ENCODE measurements around the gene ANXA10. TPM values are rescaled to one million over a fixed set of nuclear protein-coding genes. Genes with fewer than 3 reads are reported as not detected.
"Not testable (repeated sequence)": the region's sequence is repeated elsewhere in the genome, so short reads cannot be mapped to it uniquely, and the experiment has no call there.

Gene ANXA10
- total RNA-seq, 2 experiments from 2014 or later: not detected

DNA sequence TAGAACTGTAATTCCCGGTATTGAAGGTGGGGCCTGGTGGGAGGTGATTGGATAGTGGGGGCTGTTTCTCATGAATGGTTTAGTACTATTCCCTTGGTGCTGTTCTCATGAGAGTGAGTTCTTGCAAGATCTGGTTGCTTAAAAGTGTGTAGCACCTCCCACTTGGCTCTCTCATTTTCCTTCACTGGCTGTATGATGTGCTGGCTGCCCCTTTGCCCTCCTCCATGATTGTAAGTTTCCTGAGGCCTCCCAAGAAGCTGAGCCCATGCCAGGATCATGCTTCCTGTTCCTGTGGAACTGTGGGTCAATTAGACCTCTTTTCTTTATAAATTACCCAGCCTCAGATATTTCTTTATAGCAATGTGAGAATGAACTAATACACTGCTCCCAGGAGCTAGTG, 8.7 kb downstream of the ANXA10 start:
- Histone ChIP-seq H3K27ac (ENCODE audit: low read depth, low read length, poor library complexity, severe bottlenecking) (no peak overlapping the region), H3K36me3 (ENCODE audit: insufficient read depth, low read length) (no peaks in the 10 kb centered on the region), H2AFZ (ENCODE audit: low read length) (no peak overlapping the region), H3K9me2 (ENCODE audit: insufficient read depth, low read length) (no peaks in the 10 kb centered on the region), H3K79me2 (ENCODE audit: insufficient read depth, low read depth, low read length) (no peaks in the 10 kb centered on the region), H3K4me3 (ENCODE audit: low read depth, low read length, poor library complexity, severe bottlenecking) (no peak overlapping the region), H3K4me2 (ENCODE audit: low read length) (no peak overlapping the region), H4K20me1 (ENCODE audit: insufficient read depth, low read length) (no peaks in the 10 kb centered on the region), H3K4me1 (ENCODE audit: insufficient read depth, low read length, poor library complexity, severe bottlenecking) (no peaks in the 10 kb centered on the region), H3K9me3 (ENCODE audit: low read length) (no peaks in the 10 kb centered on the region)
- intact Hi-C loops (cut with micrococcal nuclease; ENCODE audit: unreplicated experiment): no loop called here
- TF ChIP-seq EZH2phosphoT487 (IDR thresholded peaks at IDR 0.05; ENCODE audit: borderline replicate concordance, low read depth, low read length): no peak
- TF ChIP-seq CTCF (conservative IDR thresholded peaks at IDR 0.05; ENCODE audit: low read length): no peak
- POLR2A ChIA-PET: no interaction called here
- no TSS peak for BruUV-seq (replicated peaks)
- DNase-seq (ENCODE audit: low spot score): no peak
- CTCF ChIA-PET (ENCODE audit: unreplicated experiment): no interaction called here

- Histone ChIP-seq H3K4me2 (ENCODE audit: low read length) (no peak overlapping the region), H3K79me2 (ENCODE audit: insufficient read depth, low read depth, low read length) (no peaks in the 10 kb centered on the region), H3K9me3 (ENCODE audit: low read length) (no peaks in the 10 kb centered on the region), H3K4me1 (ENCODE audit: insufficient read depth, low read length, poor library complexity, severe bottlenecking) (no peaks in the 10 kb centered on the region), H3K27ac (ENCODE audit: low read depth, low read length, poor library complexity, severe bottlenecking) (no peak overlapping the region), H3K36me3 (ENCODE audit: insufficient read depth, low read length) (no peaks in the 10 kb centered on the region), H2AFZ (ENCODE audit: low read length) (no peak overlapping the region), H3K4me3 (ENCODE audit: low read depth, low read length, poor library complexity, severe bottlenecking) (no peak overlapping the region), H4K20me1 (ENCODE audit: insufficient read depth, low read length) (no peaks in the 10 kb centered on the region), H3K9me2 (ENCODE audit: insufficient read depth, low read length) (no peaks in the 10 kb centered on the region)
- POLR2A ChIA-PET: no interaction called here
- BruUV-seq (replicated peaks): no TSS peak
- CTCF ChIA-PET (ENCODE audit: unreplicated experiment): no interaction called here
- intact Hi-C loops (cut with micrococcal nuclease; ENCODE audit: unreplicated experiment): no loop called here
- TF ChIP-seq EZH2phosphoT487 (IDR thresholded peaks at IDR 0.05; ENCODE audit: borderline replicate concordance, low read depth, low read length) (no peak), CTCF (conservative IDR thresholded peaks at IDR 0.05; ENCODE audit: low read length) (no peak)
- DNase-seq (ENCODE audit: low spot score): no peak
These were observed 10.1 kb downstream of the ANXA10 start for GRCh38 chr4:168102403-168102802.

DNA sequence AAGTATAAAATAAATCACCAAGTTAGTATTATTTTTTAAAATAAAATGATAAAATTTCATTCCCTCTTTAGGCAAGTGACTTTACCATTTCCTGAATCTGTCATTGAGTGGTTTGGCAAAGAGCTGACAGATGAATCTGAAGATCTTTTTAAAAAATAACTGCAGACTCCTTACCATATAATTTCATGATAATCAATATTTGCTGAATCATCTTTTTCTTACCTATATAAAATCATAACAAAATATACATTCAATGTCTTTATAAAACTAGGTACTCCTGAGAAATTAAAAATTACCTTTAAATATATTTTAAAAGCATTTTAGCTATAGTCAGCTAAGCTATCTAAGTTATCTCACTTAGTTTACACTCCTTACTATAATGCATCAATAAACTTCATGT, 17.2 kb downstream of the ANXA10 start:
- no peaks in the 10 kb centered on the region for H3K36me3 ChIP-seq (ENCODE audit: insufficient read depth, low read length)
- H2AFZ ChIP-seq (ENCODE audit: low read length): no peak overlapping the region
- H3K4me3 ChIP-seq (ENCODE audit: low read depth, low read length, poor library complexity, severe bottlenecking): no peak overlapping the region
- H4K20me1 ChIP-seq (ENCODE audit: insufficient read depth, low read length): no peaks in the 10 kb centered on the region
- BruUV-seq (replicated peaks): no TSS peak
- ChIA-PET CTCF (ENCODE audit: unreplicated experiment) (no interaction called here), POLR2A (interaction anchor here (1.0 kb wide), 1 partner anchor 9 kb away, joined by 3 read pairs; no protein-coding TSS in a partner anchor)
- H3K27ac ChIP-seq (ENCODE audit: low read depth, low read length, poor library complexity, severe bottlenecking): no peak overlapping the region
- H3K9me2 ChIP-seq (ENCODE audit: insufficient read depth, low read length): no peaks in the 10 kb centered on the region
- no peaks in the 10 kb centered on the region for H3K4me1 ChIP-seq (ENCODE audit: insufficient read depth, low read length, poor library complexity, severe bottlenecking)
- H3K4me2 ChIP-seq (ENCODE audit: low read length): no peak overlapping the region
- no peak for TF ChIP-seq EZH2phosphoT487 (IDR thresholded peaks at IDR 0.05; ENCODE audit: borderline replicate concordance, low read depth, low read length)
- no peak for TF ChIP-seq CTCF (conservative IDR thresholded peaks at IDR 0.05; ENCODE audit: low read length)
- no peaks in the 10 kb centered on the region for H3K9me3 ChIP-seq (ENCODE audit: low read length)
- DNase-seq (ENCODE audit: low spot score): no peak
- intact Hi-C loops (cut with micrococcal nuclease; ENCODE audit: unreplicated experiment): no loop called here
- no peaks in the 10 kb centered on the region for H3K79me2 ChIP-seq (ENCODE audit: insufficient read depth, low read depth, low read length)

DNA sequence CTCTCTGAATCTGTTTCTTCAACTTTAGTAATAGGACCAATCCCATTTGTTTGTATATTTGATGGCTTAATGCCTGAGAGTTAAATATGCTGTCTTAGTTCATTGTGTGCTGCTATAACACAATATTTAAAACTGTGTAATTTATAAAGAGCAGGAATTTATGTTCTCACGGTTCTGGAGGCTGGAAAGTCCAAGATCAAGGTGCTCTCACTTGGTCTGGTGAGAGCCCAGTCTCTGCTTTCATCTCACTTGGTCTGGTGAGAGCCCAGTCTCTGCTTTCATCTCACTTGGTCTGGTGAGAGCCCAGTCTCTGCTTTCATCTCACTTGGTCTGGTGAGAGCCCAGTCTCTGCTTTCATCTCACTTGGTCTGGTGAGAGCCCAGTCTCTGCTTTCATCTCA, 20.7 kb downstream of the ANXA10 start:
- intact Hi-C loops (cut with micrococcal nuclease; ENCODE audit: unreplicated experiment); H3K4me3 ChIP-seq (ENCODE audit: low read depth, low read length, poor library complexity, severe bottlenecking); H3K4me1 ChIP-seq (ENCODE audit: insufficient read depth, low read length, poor library complexity, severe bottlenecking); H2AFZ ChIP-seq (ENCODE audit: low read length); H3K27ac ChIP-seq (ENCODE audit: low read depth, low read length, poor library complexity, severe bottlenecking); H3K36me3 ChIP-seq (ENCODE audit: insufficient read depth, low read length); H3K9me2 ChIP-seq (ENCODE audit: insufficient read depth, low read length); POLR2A ChIA-PET; H4K20me1 ChIP-seq (ENCODE audit: insufficient read depth, low read length); DNase-seq (ENCODE audit: low spot score); BruUV-seq (replicated peaks); H3K9me3 ChIP-seq (ENCODE audit: low read length); CTCF ChIA-PET (ENCODE audit: unreplicated experiment); H3K79me2 ChIP-seq (ENCODE audit: insufficient read depth, low read depth, low read length); H3K4me2 ChIP-seq (ENCODE audit: low read length): not testable (repeated sequence)

All from OCI-LY7 (cell line).